ENCODE data around the gene GP5.

DNA sequence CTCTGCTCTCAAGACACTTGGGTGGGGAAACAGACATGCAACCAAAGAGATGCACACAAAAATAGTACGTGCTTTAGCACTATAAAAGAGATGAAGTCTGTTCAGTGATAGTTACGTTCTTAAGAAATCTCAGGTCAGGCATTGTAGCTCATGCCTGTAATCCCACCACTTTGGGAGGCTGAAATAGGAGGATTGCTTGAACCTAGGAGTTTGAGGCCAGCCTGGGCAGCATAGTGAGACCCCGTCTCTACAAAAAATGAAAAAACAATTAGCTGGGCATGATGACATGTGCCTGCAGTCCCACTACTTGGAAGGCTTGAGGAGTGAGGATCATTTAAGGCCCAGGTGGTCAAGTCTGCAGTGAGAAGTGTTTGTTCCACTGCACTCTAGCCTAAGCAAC is 35.4 kb upstream of the GP5 start:
- TF ChIP-seq EZH2 (IDR thresholded peaks at IDR 0.05; ENCODE audit: insufficient read depth, poor library complexity, severe bottlenecking) = no peak
- no peak for TF ChIP-seq EZH2phosphoT487 (IDR thresholded peaks at IDR 0.05; ENCODE audit: insufficient read depth, low read depth)

Data from GM23248 (cell line).